Nephron progenitor cell (in vitro differentiated cells): ENCODE measurements around the gene INTU.
A peak's percentile ranks its signal among the peaks of the same experiment; 100 is the strongest.

Source experiments
- DNase-seq: peaks from one replicate; pipeline ENCODE4 v3.0.0; 2021
- H3K27ac Mint-ChIP-seq: 2 replicates; pipeline ENCODE4 v1.8.0; 2021; ENCODE audit warnings: mild to moderate bottlenecking, moderate library complexity, mixed read lengths
- H3K27me3 Mint-ChIP-seq: 2 replicates; pipeline ENCODE4 v1.8.0; 2021; ENCODE audit warnings: mild to moderate bottlenecking, low read depth, mixed read lengths; ENCODE audit not compliant: poor library complexity
- H3K36me3 Mint-ChIP-seq: 2 replicates; pipeline ENCODE4 v1.8.0; 2021; ENCODE audit warnings: low read depth, mixed read lengths
- H3K4me1 Mint-ChIP-seq: 2 replicates; pipeline ENCODE4 v1.8.0; 2021; ENCODE audit warnings: mixed read lengths
- H3K4me3 Mint-ChIP-seq: 2 replicates; pipeline ENCODE4 v1.8.0; 2021; ENCODE audit warnings: mild to moderate bottlenecking, moderate library complexity, mixed read lengths
- H3K9me3 Mint-ChIP-seq: 2 replicates; pipeline ENCODE4 v1.8.0; 2021; ENCODE audit warnings: mild to moderate bottlenecking, moderate library complexity, mixed read lengths
- TF ChIP-seq, protein P1 (sequence below): fragments of 200-600 bp; sonication (generic); IDR thresholded peaks from 2 replicates; pipeline ENCODE4 v1.5.0; 2021; ENCODE audit warnings: antibody characterized with exemption

Gene INTU

DNA sequence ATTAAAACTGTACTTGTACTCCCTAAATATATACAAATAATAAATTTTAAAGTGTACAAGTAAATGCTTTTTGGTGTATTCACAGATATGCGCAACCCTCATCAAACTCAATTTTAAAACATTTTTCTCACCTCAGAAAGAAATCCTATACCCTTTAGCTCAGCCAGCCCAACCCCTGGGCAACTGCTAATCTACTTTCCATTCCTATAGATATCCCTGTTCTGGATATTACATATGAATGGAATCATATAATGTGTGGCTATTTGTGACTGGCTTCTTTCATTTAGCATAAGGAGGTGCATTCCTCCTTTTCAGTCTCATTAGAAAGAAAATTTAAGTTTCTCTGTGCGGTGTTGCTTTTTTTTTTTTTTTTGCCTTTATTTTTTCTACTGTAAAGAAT lies 39.4 kb downstream of the INTU start:
- peaks cover 42% of the 10 kb centered on the region for H3K36me3 Mint-ChIP-seq
- H3K27me3 Mint-ChIP-seq, result no peaks in the 10 kb centered on the region
- peaks cover 14% of the 10 kb centered on the region for H3K9me3 Mint-ChIP-seq
- H3K4me3 Mint-ChIP-seq, result no peak overlapping the region
- no peak overlapping the region for H3K27ac Mint-ChIP-seq
- no peaks in the 10 kb centered on the region for H3K4me1 Mint-ChIP-seq
- no peak for DNase-seq
- TF ChIP-seq, protein P1, sequence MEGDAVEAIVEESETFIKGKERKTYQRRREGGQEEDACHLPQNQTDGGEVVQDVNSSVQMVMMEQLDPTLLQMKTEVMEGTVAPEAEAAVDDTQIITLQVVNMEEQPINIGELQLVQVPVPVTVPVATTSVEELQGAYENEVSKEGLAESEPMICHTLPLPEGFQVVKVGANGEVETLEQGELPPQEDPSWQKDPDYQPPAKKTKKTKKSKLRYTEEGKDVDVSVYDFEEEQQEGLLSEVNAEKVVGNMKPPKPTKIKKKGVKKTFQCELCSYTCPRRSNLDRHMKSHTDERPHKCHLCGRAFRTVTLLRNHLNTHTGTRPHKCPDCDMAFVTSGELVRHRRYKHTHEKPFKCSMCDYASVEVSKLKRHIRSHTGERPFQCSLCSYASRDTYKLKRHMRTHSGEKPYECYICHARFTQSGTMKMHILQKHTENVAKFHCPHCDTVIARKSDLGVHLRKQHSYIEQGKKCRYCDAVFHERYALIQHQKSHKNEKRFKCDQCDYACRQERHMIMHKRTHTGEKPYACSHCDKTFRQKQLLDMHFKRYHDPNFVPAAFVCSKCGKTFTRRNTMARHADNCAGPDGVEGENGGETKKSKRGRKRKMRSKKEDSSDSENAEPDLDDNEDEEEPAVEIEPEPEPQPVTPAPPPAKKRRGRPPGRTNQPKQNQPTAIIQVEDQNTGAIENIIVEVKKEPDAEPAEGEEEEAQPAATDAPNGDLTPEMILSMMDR, result no peak

DNA sequence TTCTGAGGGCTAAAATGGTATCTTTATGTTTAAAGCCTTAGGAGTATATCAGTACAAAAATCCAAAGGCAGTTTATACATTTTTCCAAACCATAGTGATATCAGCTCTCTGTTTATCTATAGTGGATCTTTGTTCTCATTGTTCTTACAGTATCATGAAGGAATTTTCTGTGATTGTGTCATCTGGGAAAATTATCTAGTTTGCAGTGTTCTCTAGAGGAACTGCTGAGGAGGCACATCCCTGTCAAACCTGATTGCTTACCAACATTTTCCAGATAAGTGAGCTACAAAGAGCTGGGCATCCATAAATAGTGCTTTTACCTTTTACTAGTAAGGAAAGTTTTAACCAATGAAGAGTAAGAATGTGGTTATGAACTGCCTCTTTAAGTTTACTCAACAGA lies 52.5 kb downstream of the INTU start:
- TF ChIP-seq, protein P1, result no peak
- H3K9me3 Mint-ChIP-seq, result peaks cover 3% of the 10 kb centered on the region
- no peak overlapping the region for H3K27ac Mint-ChIP-seq
- H3K36me3 Mint-ChIP-seq, result peaks cover 24% of the 10 kb centered on the region
- DNase-seq, result no peak
- H3K27me3 Mint-ChIP-seq, result no peaks in the 10 kb centered on the region
- no peak overlapping the region for H3K4me3 Mint-ChIP-seq
- H3K4me1 Mint-ChIP-seq, result no peaks in the 10 kb centered on the region

DNA sequence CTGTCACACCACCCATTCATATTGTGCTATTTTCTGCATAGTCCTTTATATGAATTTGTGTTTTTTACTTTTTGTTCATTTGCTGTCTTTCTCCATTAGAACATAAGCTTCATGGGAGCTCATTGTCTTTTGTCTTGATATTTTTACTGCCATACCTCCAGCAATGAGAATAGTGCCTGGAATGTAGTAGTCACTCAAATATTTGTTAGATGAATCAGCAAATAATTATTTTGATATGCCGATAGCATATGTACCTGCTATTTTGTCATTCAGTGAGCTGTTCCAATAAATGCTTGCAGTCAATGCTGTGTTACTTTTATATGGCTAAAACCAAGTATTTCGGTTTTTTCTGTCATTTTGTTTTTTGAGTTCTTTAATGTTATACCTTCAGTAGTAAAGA lies 53.9 kb downstream of the INTU start:
- Mint-ChIP-seq H3K27me3 (no peaks in the 10 kb centered on the region), H3K9me3 (peaks cover 3% of the 10 kb centered on the region), H3K36me3 (peaks cover 38% of the 10 kb centered on the region), H3K27ac (no peak overlapping the region), H3K4me3 (no peak overlapping the region), H3K4me1 (no peaks in the 10 kb centered on the region)
- no peak for DNase-seq
- TF ChIP-seq, protein P1, result no peak

DNA sequence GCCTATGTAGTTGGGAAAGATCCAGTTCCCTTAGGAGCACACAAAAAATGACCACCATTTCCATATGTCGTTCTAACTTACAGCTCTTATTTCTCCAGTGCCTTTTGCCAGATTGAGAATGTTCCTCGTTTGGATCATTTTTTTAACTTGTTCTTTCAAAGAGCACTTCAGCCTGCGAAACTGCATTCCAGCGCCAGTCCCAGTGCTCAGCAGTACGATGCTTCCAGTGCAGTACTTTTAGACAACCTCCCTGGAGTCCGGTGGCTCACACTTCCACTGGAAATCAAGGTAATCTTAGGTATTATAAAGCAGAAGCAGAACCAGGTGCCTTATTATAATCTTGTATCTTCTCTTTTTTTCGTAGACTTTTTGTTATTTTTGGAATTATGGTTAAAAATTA lies 54.8 kb downstream of the INTU start:
- Mint-ChIP-seq H3K4me1 (no peaks in the 10 kb centered on the region), H3K36me3 (peaks cover 47% of the 10 kb centered on the region), H3K9me3 (peaks cover 6% of the 10 kb centered on the region), H3K27me3 (no peaks in the 10 kb centered on the region), H3K27ac (no peak overlapping the region), H3K4me3 (no peak overlapping the region)
- TF ChIP-seq, protein P1, result no peak
- DNase-seq, result no peak

DNA sequence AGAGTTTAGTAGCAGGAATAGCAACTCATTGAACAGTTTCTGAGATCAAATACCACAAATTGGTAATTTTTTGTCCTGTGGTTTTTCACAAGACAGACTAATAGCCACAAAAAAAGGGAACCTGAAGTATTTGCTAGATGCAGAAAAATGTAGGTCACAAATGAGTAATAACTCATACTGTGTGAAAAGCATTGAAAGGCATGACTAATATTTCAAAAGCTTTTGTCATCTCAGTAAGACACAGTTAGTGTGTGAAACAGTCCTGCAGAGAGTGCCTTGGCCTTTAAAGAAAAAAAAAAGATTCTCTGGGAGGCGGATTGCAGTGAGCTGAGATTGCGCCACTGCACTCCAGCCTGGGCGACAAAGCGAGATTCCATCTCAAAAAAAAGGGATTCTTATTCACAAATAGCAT lies 66.0 kb downstream of the INTU start:
- no peak overlapping the region for H3K4me3 Mint-ChIP-seq
- H3K36me3 Mint-ChIP-seq, result peaks cover 42% of the 10 kb centered on the region
- peaks cover 12% of the 10 kb centered on the region for H3K9me3 Mint-ChIP-seq
- no peaks in the 10 kb centered on the region for H3K4me1 Mint-ChIP-seq
- H3K27ac Mint-ChIP-seq, result no peak overlapping the region
- TF ChIP-seq, protein P1, result no peak
- H3K27me3 Mint-ChIP-seq, result no peaks in the 10 kb centered on the region
- no peak for DNase-seq

DNA sequence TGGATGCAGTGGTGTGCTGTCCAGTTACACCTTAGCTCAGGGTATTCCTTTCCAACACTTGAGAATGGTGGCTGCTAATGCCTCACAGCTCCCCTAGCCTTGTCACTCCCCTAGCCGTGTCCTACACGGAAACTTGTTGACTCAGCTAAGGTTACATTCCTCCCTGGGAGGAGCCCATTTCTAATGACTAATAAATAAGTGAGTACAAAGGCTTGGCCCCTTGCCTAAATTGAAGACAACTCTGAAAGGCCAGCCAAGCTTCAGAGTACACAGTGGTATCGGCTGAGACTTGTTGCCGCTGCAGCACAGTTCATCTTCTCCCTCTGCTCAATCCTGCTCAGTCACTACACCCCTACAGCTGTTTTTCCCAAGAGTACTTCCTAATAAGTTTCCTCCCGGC lies 76.2 kb downstream of the INTU start:
- DNase-seq, result no peak
- H3K4me3 Mint-ChIP-seq, result no peak overlapping the region

More for the DNA sequence above, 76.2 kb downstream of the INTU start:
- peaks cover 63% of the 10 kb centered on the region for H3K36me3 Mint-ChIP-seq
- H3K9me3 Mint-ChIP-seq, result no peaks in the 10 kb centered on the region
- H3K27ac Mint-ChIP-seq, result peak overlapping the region; percentile 94
- TF ChIP-seq, protein P1, result no peak
- H3K27me3 Mint-ChIP-seq, result no peaks in the 10 kb centered on the region
- peaks cover 6% of the 10 kb centered on the region for H3K4me1 Mint-ChIP-seq
